Stimulated activated CD4-positive, alpha-beta T cell treated with anti-CD3 and anti-CD28 coated beads, Interleukin-15, amount 100 ng/mL, for 1 hour (primary cell): ENCODE measurements around the gene NLK.

ENCODE experiments used
- DNase-seq, 2 donors: peaks; one replicate each; pipeline ENCODE4 v3.0.0-alpha.2; 2020; ENCODE audit warnings: low read depth in 1 of 2, low spot score in 1 of 2

NLK gene

GRCh38 chr17:28039251-28039650 is 3.2 kb upstream of the NLK start:
- DNase-seq: no peak

GRCh38 chr17:28040406-28040805 is 2.1 kb upstream of the NLK start:
- DNase-seq: no peak

GRCh38 chr17:28041068-28041843 is 1.2 kb upstream of the NLK start:
- peak; percentile 96 to 99 for DNase-seq

- DNase-seq: no peak
Observed at GRCh38 chr17:28041844-28042656, 427 bp upstream of the NLK start.

GRCh38 chr17:28042721-28043291 is 329 bp downstream of the NLK start:
- DNase-seq: no peak

- DNase-seq: no peak
Observed at GRCh38 chr17:28043296-28043695, 819 bp downstream of the NLK start.

GRCh38 chr17:28043741-28044140 is 1.3 kb downstream of the NLK start:
- no peak for DNase-seq

- no peak for DNase-seq
Observed at GRCh38 chr17:28045304-28045703, 2.8 kb downstream of the NLK start.

- no peak for DNase-seq
Observed at GRCh38 chr17:28046034-28046825, 3.8 kb downstream of the NLK start.

GRCh38 chr17:28047806-28048205 is 5.3 kb downstream of the NLK start:
- DNase-seq: no peak

GRCh38 chr17:28049071-28049470 is 6.6 kb downstream of the NLK start:
- no peak for DNase-seq

- no peak for DNase-seq
Observed at GRCh38 chr17:28053044-28053670, 10.7 kb downstream of the NLK start.

GRCh38 chr17:28053725-28054124 is 11.2 kb downstream of the NLK start:
- DNase-seq: no peak

GRCh38 chr17:28055546-28056275 is 13.2 kb downstream of the NLK start:
- no peak for DNase-seq

- DNase-seq: no peak
Observed at GRCh38 chr17:28056276-28056620, 13.8 kb downstream of the NLK start.

- no peak for DNase-seq
Observed at GRCh38 chr17:28057731-28058246, 15.3 kb downstream of the NLK start.

GRCh38 chr17:28059675-28060074 is 17.2 kb downstream of the NLK start:
- no peak for DNase-seq

GRCh38 chr17:28065706-28066105 is 23.2 kb downstream of the NLK start:
- DNase-seq: no peak

GRCh38 chr17:28069061-28069460 is 26.6 kb downstream of the NLK start:
- DNase-seq: no peak

GRCh38 chr17:28071179-28071578 is 28.7 kb downstream of the NLK start:
- DNase-seq: no peak
